EL (cell line): ENCODE results near the gene NCOA5.
A peak's percentile ranks its signal among the peaks of the same experiment; 100 is the strongest.

ENCODE experiments used
- DNase-seq: peaks from one replicate; pipeline ENCODE4 v3.0.0-alpha.2; 2016

Gene NCOA5

DNA sequence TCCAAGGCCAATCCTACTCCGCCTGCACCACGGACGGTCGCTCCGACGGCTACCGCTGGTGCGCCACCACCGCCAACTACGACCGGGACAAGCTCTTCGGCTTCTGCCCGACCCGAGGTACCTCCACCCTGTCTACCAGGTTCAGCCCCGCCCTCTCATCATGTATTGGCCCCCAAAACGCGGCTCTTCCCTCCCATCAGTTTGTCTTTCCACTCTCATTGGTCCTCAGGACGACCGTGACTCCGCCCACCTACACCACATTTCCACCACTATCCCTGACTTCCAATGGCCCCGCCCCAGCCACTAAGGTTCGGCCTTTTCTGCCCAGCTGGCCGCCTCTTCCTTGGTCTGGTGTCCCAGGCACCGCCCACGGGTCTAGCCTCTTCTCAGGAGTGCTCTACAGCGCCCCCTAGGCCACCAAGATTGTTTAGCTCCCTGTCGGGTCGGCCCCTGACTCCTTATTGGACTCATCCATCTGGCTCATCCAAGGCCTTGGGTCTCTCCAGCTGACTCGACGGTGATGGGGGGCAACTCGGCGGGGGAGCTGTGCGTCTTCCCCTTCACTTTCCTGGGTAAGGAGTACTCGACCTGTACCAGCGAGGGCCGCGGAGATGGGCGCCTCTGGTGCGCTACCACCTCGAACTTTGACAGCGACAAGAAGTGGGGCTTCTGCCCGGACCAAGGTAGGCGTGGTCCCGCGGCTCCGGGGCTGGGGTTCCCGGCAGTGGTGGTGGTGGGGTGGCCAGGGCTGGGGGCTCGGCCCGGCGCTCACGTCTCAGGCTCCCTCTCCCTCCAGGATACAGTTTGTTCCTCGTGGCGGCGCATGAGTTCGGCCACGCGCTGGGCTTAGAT, 77.9 kb downstream of the NCOA5 start:
- DNase-seq = peak; percentile 80
